HG03280 (cell line): ENCODE data around the gene IMMP2L.

Experiments used
- ATAC-seq: cut with Tn5 transposase; IDR thresholded peaks from one replicate; pipeline ENCODE4 v1.9.1; 2021; ENCODE audit warnings: mild to moderate bottlenecking, moderate library complexity; ENCODE audit not compliant: unreplicated experiment

Gene IMMP2L

DNA sequence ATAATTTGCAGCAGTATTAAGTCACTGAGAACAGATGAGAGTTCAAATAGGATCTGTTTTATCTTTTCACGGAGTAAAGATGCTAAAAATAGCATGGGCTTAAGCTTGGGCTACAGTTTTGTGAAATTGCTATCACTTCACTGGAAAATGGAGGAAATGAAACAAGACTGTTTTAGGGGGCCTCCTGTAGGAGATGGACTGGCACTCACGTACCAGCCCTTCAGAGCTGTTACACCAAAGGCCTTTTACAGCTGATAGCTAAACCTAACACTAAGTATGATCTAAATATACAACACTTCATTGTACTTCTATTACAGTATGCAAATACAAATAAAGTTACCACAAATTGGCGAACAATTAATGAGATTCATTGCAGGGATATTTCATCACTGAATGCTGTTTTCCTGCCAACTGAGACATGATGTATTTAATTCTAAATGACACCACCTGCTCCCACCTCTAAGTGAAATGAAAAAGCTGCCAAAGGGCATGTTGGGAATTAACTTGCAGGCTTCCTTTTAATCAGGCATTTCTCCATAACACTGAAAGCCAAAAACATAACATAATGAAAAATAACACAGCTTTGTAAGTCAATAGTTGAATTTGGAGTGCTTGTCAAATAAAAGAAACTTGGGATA, 775.8 kb downstream of the IMMP2L start:
- ATAC-seq: no peak

DNA sequence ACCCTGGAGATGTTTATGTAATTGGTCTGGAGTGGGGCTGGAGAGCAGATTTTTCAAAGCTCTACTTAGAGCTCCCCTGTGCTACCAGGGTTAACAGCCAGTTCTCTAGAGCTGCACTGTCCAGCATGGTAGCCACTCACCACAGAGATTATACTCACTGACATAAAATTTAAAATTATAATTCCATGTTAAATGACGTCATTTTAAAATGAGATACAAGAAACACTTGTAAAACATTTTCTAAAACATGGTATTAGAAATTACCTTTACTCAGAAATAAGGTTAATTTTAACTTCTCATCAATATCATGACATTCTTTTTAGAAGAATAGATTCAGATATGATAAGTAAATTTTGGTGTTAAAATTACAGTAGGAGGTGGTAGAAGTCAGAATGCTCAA, 777.5 kb downstream of the IMMP2L start:
- ATAC-seq: no peak

DNA sequence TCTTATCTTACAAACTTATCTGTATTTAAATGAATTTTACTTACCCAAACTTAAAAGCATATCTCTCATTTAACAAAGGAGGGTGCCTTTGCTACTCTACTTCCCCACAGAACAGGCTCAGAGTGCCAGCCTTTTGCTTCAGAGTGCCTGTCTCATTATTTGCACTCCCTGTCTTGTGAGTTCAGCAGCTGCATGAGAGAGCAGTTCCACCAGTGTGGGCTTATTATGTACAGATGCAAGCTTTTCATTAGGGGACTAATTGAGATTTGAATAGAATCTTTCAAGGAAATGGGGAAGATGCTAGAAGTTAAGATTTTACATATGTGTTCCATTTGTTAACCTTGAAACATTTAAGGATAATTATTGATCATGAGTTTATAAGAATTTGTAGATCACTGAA, 781.6 kb downstream of the IMMP2L start:
- ATAC-seq: no peak

DNA sequence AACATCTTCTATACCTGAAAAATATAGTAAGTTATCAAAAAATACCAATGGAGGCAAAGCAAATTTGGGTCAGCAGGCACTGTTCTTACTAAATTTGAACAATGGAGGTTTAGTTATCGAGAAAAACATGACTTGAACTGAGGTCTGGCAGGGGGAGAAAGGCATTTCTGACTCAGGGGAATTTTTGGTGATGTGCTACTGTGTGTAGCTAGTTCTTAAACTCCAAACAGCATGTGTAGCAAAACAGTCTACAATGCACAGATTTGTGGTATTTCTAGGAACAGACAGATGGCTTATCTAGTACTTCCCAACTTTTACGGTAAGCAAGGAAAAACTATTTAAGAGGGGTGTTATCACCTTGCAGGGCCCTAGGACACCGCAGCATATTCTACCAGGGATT, 783.0 kb downstream of the IMMP2L start:
- ATAC-seq: no peak

DNA sequence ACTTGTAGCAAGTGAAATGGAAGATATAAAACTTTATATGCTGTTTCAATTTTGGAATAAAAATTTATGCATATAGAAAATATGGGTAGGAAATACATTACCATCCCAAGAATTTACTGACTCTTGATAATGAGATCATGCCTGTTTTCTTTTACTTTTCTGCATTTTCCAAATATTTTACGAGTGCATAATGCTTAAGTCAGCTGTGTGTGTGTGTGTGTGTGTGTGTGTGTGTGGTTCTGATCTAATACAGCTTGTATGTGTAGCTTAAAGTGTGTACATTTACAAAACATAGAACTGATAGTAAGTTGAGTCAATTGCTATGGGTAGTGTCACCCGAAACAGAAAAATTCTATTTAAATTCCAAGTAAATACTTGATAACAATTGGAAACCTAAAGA, 787.2 kb downstream of the IMMP2L start:
- no peak for ATAC-seq

DNA sequence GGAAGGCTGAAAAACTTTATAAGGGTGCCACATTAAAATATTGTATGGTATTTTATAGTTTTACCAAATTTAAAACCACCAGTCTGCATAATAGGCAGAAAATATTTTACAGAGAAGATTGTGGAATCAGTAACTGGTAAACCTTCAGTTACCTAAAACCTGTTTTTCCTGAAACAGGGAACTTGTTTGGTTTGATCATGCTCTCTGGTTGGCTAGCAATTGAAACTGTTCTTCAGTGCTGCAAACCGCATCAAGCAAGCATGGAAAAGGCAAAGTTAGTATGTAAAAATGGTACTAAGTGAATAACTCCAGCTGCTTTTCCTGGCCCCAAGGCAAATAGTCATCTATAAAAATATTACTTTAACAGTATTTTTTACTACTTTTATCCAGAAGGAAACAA, 788.2 kb downstream of the IMMP2L start:
- no peak for ATAC-seq

DNA sequence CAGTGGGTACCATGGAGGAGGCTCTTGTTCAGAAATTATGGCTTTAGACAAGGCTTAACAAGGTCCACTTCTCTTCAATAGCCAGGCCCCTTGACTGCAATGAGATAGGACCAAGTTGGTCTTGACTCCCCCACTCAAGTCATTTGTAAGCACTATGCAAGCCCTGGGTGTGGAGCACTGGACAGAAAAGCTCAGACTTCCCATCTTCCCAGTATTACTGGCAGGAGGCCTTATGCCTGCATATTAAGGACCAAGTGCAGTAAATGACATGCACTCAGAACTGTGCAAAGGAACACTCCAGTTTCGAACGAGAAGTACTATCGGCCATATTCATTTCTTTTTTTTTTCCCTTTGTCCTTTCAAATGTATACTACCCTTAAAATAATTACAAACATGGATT, 789.7 kb downstream of the IMMP2L start:
- ATAC-seq: no peak

DNA sequence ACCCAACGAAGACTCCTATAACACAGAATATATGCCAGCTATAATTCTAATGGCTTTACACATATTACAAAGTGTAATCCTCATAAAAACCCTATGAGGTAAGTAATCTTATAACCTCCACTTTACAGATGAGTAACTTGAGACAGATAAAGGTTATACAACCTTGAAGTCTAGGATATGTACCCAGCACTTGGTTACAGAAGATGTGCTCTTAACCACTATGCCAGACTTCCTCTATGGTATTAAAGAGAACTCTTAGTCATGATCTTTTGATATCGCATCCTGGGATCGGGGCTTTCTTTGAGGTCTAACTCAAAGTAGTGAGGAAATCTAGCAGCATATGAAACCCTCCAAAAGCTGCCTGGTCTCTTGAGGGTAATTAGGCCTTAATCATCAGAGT, 790.6 kb downstream of the IMMP2L start:
- no peak for ATAC-seq

DNA sequence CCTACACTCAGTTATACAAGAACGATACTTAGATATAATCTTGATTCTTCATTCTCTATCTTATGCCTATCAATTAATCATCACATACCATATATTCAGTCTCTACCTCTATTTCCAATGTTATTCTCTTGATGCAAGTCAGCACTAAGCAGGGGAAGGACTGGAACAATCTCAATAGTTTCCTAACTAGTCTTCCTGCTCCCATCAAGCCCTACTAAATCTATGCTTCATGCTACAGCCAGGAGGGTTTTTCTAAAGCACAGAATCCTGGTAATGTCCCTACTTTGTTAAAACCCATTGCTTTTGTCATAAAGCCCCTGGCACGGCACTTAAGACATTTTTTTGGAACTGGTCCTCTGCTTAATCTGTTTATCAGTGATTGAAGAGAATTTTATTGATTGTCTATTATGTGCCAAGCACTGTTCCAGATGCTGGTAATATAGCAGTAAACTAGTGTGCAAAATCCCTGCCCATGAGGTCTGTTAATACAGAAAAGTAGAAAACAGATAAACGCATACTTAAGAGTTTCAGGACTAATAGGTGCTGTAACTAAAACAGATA, 794.7 kb downstream of the IMMP2L start:
- no peak for ATAC-seq

DNA sequence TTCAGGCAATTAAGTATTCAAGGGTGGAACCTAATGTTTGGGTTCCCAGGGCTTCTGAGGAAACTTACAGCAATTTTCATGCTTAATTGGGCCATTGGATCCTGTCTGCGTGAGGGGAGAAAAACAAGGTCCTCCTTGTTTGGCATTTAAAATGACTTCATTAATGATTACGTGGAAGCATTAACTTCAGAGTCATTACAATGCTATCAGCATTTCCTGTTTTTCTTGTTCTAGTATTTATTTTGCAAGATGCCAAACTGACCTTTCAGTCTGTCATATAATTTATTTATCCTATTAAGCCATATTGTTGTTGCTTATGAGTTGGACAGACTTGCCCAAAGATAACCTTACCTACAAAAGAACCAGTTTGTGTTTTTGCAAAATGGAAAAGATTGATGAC, 795.4 kb downstream of the IMMP2L start:
- no peak for ATAC-seq

DNA sequence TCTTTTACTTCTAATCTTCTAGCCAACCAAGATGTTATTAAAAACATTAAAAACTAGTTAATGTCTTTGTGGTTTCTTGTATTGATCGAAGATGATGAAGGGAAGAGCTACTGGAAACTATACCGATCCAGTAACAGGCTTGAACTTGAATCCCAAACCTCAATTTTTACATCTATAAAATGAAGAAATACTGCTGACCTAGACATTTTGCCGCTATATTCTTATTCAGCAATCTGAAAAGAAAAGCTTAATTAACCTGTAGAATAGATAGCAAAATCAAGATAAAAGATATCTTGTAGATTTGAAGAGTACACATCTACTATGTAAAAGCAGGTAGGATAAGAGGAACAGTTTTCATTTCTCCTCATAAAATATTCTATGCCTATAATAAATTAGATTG, 797.4 kb downstream of the IMMP2L start:
- ATAC-seq: no peak

DNA sequence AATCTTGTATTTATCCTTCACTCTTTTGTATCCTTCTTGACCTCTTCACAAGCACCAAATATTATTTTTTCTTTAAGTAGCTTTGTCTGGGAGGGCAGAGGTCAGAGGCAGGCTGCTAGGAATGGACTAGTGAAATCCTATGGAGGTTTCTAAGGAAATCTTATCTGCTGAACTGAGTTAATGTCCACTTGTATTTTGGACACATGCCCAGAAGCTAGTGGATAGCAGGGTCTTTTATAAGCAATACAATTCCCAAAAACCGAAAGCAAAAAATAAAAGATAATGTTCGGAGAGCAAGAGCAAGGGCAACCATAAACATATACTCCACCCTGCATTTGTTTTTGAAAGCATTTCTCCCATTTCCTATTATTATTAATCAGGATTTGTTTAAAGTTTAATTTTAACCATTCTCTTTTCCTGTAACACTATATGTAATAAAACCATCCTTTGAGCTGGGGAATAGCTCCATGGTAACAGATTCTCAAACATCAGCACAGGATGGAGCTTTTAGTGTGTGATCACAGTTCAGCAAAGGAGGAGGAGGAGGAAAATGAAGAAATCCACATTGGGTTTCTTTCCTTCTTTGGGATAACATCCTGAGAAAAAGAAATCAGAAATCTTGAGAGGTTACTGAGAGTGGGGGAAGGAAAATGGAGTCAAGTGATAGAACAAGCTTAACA, 799.6 kb downstream of the IMMP2L start:
- no peak for ATAC-seq

DNA sequence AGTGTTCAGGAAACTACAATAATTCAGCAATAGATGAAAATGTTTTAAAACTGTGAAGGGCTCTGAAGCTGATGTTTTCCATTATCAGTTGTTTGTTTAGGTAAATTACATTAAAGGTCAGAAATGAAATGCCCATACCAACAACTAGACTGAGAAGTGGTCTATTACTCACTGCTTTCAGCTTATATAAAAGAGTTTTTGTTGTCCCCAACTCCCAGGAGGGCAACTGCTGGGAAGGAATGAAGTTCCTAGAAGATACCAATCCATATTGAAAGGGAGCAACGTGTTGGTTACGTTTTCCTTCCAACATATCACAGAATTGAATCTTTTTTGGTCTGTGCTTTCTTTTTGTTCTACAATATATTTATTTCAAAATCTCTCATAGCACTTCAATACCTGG, 802.0 kb downstream of the IMMP2L start:
- ATAC-seq: no peak

DNA sequence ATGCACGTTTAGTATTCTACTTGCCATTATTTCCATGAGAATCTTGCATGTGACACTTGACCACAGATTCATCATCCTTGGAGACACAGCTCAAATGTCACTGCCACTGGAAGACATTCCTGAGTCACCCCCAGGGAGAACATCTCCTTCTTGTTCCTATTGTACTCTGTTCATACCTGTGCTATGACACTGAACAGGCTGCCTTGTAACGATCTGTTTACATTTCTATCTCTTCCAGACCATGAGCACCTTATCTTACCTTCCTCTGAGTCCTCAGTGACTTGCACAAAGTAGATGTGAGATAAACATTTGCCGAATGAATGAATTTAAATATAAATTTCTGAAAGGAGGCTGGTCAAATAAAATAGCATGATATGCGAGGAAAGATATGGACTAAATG, 803.2 kb downstream of the IMMP2L start:
- no peak for ATAC-seq

DNA sequence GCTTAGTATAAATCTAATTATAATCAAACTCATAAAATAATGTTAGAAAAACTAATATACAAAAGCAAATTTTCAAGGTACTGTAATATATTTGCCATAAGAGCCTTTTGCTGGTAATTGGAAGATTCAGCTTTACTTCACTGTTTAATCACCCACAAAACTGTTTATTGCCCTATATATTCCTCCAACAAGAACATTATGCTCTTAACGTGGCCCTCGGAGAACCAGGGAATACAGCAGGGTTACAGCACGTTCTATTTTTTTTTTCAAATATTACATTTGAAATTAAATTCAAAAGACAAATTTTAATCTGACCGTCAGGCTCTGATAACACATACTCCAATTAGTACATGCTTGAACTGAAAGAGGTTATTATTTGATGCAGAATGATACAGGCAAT, 807.6 kb downstream of the IMMP2L start:
- ATAC-seq: no peak

DNA sequence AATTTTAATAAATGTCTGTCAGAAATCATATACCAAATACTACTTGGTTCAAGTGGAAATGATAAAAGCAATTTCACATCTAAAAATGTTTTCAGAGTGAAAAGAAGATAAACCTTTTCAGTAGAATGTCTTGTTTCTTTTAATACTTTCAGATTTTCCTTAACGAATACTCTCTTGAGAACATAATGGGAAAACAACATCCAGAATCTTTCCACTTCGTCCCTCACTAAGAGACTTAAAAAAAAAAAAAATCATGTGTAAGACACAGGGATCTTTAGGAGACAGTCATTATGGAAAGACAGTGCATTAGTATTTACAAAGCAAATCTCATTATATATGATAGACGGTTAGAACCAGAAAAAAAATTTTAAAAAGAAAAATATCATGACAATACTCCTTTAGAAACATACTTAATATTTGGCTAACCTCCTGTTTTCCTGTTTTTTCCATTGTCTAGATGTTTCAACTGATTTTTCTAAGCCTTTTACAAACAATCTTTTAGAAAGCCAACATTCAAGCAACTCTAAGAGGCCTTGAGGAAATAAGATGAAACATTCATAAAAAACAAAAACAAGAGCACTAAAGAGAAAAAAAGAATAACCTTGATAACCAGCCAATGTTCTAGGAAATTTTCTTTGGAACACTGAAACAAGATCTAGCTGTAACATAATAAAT, 811.2 kb downstream of the IMMP2L start:
- ATAC-seq: no peak

DNA sequence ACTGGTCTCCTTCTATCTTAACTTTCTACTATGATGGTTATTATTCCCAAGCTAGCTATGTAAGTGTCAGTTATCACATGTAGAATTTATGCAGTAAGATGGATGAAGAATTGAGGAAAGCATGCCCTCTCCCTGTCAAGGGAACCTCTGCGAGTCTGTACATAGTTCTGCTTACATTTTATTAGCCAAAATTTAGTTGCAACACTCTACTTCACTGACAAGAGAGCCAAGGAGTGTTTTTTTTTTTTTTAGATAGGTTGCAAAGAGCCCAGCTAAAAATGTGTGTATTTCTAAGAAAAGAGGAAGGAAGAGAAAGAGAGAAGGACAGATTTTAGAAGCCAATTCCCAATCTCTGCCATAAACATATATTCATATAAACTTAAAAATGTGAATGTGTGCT, 829.1 kb downstream of the IMMP2L start:
- ATAC-seq: no peak

DNA sequence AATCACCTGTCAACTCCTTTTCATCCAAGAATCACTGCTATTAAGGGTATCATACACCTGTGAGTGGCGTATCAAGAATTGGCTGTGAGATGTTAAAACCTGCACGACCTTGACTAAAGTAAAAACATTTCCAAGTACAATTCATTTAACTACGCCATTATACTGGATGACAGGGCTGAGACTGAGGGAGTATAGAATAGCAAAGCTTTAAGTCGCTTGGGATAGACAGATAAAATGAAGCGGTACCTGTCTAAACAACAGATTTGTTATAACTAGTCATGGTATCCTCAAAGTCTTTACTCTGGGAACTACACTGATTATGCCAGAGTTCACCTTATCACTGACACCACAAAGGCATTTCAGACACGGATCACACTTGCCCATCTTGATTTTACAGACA, 837.5 kb downstream of the IMMP2L start:
- no peak for ATAC-seq

DNA sequence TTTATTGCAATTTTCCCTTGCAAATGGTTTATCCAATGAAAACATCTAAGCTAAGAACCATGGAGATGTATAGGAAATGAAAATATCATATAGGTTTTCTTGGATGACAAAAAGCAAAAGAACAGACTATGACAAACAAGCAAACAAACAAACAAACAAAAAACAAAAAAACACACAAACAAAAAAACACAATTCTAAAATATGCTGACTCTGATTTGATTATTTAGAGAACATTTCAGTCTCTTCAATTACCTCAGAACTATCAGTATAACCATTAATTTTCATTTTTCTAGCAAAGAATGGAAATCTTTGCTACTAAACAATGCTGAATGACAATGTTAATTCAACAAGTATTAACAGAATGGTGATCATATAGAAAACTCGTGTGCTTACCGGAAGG, 840.9 kb downstream of the IMMP2L start:
- ATAC-seq: no peak

DNA sequence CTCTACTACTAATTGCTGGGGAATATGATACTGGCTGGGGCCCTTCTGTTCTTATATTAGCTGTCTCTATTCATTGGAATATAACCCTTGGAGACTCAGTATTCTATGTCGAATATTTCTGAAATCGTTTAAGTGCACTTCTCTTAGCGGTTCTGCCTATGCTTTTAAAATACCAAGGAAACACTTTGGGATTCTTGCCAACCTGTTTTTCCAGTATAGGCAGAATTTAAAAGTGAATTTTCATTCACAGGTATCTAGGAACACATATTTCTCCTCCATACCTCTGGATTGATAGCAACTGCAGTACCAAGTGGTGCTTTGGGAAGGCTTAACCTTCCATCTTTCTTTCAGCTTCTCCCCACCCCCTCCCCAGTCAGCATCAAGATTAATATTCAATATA, 841.7 kb downstream of the IMMP2L start:
- no peak for ATAC-seq

DNA sequence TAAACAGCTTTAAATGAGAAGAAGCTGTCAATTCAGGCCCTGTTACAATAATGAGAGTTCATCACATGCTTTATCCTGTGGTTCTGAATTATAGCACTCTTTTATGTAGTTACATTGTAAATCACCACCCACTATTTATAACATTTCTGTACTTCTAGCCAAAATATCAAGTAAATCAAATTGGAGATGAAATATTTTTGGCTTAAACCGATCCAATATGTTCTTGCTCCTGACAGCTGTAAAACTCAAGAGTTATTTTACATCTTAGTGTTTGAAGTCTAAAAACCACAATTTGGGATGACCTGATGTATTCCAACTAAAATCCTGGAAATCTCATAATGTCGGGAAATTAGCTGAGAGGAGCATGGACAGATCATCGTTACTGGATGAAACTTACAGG, 842.6 kb downstream of the IMMP2L start:
- ATAC-seq: no peak

DNA sequence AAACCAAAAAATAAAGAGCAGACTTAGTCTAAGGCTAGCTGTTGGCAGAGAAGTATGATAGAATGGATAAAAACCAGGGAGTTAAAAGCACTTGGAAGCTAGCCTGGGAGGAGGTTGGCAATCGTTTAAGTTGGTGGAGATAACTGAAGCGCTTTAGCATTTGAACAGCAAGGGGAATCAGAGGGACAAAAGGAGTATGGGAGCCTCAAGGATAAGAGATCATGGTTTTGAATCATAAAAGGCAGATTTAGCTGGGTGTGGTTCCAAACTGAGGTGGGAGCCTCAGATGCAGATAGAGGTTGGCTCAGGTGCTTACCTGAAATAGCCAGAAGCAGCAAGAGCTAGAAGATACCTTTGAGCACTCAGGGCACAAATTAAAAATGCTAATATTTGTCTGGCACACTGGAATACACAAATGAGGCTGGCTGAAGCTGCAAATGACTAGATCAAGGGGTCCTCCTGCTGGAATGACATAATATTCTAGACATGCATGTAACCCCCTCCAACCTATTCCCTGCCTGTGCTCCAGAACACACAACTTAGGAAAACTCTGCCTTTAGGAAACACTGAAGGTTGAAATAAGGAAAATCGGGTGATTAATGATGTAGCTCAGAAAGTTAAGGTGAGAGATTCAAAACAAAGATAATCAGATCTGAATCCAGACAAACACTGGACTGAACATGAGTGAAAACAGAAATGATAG, 843.6 kb downstream of the IMMP2L start:
- no peak for ATAC-seq
